K562 (cell line): ENCODE results near the gene HRH3.

Source experiments
- EZH2 ChIP-seq: IDR thresholded peaks from 2 replicates; pipeline ENCODE4 v1.6.1; 2012; ENCODE audit warnings: low read depth, mild to moderate bottlenecking, inconsistent platforms, low read length, borderline replicate concordance
- HNRNPUL1 ChIP-seq: fragments of 200-400 bp; formaldehyde crosslinking; IDR thresholded peaks from 2 replicates; pipeline ENCODE4 v1.6.1; 2017; ENCODE audit warnings: low read length
- NFE2 ChIP-seq: IDR thresholded peaks from 2 replicates; pipeline ENCODE4 v1.6.1; 2014; ENCODE audit warnings: antibody characterized with exemption, low read depth
- STAT6 ChIP-seq: sonication (generic); formaldehyde crosslinking; IDR thresholded peaks from 2 replicates; pipeline ENCODE4 v1.8.1; 2023; ENCODE audit warnings: mild to moderate bottlenecking, missing genetic modification reagents
- TFE3 ChIP-seq: fragments of 450-650 bp; formaldehyde crosslinking; IDR thresholded peaks from 2 replicates; pipeline ENCODE4 v1.4.0; 2020; ENCODE audit warnings: mild to moderate bottlenecking, mixed read lengths
- ZFP1 ChIP-seq: fragments of 450-650 bp; formaldehyde crosslinking; IDR thresholded peaks from 2 replicates; pipeline ENCODE4 v1.4.0; 2020; ENCODE audit warnings: mild to moderate bottlenecking, mixed read lengths
- ZNF311 ChIP-seq: fragments of 250-450 bp; sonication (Bioruptor Pico); IDR thresholded peaks from 2 replicates; pipeline ENCODE4 v1.4.0; 2020; ENCODE audit warnings: mild to moderate bottlenecking, moderate library complexity
- TF ChIP-seq, protein P1 (sequence below), 3 experiments: IDR thresholded peaks in 2 of 3; conservative IDR thresholded peaks in 1 of 3; 2 replicates each; pipeline ENCODE4 v1.5.1; 2011 to 2012; ENCODE audit warnings: low read length in 3 of 3, mild to moderate bottlenecking in 3 of 3, control low read depth in 2 of 3, improper control_type of control experiment in 1 of 3, inconsistent platforms in 1 of 3, low read depth in 1 of 3, mixed read lengths in 1 of 3, moderate library complexity in 1 of 3; ENCODE audit not compliant: insufficient read depth in 2 of 3
- TF ChIP-seq, protein P2 (sequence below), 2 experiments: fragments of 450-650 bp; formaldehyde crosslinking in 1 of 2; IDR thresholded peaks; 2 replicates each; pipeline versions ENCODE4 v1.4.0 to v1.6.1; 2014 to 2020; ENCODE audit warnings: mild to moderate bottlenecking in 2 of 2, borderline replicate concordance in 1 of 2, low read depth in 1 of 2
- TF ChIP-seq, protein P3 (sequence below): IDR thresholded peaks from 3 replicates; pipeline ENCODE4 v1.6.1; 2011; ENCODE audit warnings: borderline replicate concordance, mild to moderate bottlenecking, moderate library complexity; ENCODE audit not compliant: insufficient read length; ENCODE audit errors: extremely low read depth

DNA sequence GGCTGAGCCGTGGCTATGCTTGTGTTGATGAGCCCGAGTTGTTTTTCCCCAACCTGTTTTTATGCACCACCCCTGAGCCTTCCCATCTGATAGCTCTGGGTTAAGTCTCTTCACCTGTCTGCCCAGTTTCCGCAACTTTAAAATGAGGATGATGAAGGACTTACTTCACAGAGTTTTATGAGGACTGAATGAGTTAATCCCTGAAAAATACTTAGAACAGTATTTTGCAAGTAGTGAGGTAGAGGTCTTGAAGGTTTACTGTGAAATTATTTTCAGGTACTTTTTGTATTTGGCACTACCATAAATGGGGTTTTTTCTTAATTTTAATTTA, 34.0 kb downstream of the HRH3 start:
- TF ChIP-seq, protein P1, sequence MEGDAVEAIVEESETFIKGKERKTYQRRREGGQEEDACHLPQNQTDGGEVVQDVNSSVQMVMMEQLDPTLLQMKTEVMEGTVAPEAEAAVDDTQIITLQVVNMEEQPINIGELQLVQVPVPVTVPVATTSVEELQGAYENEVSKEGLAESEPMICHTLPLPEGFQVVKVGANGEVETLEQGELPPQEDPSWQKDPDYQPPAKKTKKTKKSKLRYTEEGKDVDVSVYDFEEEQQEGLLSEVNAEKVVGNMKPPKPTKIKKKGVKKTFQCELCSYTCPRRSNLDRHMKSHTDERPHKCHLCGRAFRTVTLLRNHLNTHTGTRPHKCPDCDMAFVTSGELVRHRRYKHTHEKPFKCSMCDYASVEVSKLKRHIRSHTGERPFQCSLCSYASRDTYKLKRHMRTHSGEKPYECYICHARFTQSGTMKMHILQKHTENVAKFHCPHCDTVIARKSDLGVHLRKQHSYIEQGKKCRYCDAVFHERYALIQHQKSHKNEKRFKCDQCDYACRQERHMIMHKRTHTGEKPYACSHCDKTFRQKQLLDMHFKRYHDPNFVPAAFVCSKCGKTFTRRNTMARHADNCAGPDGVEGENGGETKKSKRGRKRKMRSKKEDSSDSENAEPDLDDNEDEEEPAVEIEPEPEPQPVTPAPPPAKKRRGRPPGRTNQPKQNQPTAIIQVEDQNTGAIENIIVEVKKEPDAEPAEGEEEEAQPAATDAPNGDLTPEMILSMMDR (IDR thresholded peaks at IDR 0.05 in 2 of 3, conservative IDR thresholded peaks at IDR 0.05 in 1 of 3; ENCODE audit: insufficient read depth in 2 of 3, low read depth in 1 of 3, low read length in 3 of 3) = no peak
- no peak for TF ChIP-seq HNRNPUL1
- no peak for TF ChIP-seq NFE2
- TF ChIP-seq, protein P2, sequence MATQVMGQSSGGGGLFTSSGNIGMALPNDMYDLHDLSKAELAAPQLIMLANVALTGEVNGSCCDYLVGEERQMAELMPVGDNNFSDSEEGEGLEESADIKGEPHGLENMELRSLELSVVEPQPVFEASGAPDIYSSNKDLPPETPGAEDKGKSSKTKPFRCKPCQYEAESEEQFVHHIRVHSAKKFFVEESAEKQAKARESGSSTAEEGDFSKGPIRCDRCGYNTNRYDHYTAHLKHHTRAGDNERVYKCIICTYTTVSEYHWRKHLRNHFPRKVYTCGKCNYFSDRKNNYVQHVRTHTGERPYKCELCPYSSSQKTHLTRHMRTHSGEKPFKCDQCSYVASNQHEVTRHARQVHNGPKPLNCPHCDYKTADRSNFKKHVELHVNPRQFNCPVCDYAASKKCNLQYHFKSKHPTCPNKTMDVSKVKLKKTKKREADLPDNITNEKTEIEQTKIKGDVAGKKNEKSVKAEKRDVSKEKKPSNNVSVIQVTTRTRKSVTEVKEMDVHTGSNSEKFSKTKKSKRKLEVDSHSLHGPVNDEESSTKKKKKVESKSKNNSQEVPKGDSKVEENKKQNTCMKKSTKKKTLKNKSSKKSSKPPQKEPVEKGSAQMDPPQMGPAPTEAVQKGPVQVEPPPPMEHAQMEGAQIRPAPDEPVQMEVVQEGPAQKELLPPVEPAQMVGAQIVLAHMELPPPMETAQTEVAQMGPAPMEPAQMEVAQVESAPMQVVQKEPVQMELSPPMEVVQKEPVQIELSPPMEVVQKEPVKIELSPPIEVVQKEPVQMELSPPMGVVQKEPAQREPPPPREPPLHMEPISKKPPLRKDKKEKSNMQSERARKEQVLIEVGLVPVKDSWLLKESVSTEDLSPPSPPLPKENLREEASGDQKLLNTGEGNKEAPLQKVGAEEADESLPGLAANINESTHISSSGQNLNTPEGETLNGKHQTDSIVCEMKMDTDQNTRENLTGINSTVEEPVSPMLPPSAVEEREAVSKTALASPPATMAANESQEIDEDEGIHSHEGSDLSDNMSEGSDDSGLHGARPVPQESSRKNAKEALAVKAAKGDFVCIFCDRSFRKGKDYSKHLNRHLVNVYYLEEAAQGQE (IDR thresholded peaks at IDR 0.05; ENCODE audit: borderline replicate concordance) = no peak
- TF ChIP-seq, protein P2 (CRISPR knock-in tag; IDR thresholded peaks at IDR 0.05; ENCODE audit: low read depth) = no peak
- TF ChIP-seq ZFP1 (CRISPR knock-in tag) = no peak
- no peak for TF ChIP-seq EZH2
- no peak for TF ChIP-seq TFE3
- TF ChIP-seq, protein P3, sequence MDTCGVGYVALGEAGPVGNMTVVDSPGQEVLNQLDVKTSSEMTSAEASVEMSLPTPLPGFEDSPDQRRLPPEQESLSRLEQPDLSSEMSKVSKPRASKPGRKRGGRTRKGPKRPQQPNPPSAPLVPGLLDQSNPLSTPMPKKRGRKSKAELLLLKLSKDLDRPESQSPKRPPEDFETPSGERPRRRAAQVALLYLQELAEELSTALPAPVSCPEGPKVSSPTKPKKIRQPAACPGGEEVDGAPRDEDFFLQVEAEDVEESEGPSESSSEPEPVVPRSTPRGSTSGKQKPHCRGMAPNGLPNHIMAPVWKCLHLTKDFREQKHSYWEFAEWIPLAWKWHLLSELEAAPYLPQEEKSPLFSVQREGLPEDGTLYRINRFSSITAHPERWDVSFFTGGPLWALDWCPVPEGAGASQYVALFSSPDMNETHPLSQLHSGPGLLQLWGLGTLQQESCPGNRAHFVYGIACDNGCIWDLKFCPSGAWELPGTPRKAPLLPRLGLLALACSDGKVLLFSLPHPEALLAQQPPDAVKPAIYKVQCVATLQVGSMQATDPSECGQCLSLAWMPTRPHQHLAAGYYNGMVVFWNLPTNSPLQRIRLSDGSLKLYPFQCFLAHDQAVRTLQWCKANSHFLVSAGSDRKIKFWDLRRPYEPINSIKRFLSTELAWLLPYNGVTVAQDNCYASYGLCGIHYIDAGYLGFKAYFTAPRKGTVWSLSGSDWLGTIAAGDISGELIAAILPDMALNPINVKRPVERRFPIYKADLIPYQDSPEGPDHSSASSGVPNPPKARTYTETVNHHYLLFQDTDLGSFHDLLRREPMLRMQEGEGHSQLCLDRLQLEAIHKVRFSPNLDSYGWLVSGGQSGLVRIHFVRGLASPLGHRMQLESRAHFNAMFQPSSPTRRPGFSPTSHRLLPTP = no peak
- no peak for TF ChIP-seq STAT6 (CRISPR knock-in tag)
- TF ChIP-seq ZNF311 = no peak
